GM21576 (cell line): ENCODE data around the gene DCAF12.
"Not testable (repeated sequence)": the region's sequence is repeated elsewhere in the genome, so short reads cannot be mapped to it uniquely, and the experiment has no call there.

Experiments
- ATAC-seq: cut with Tn5 transposase; IDR thresholded peaks from one replicate; pipeline ENCODE4 v1.9.1; 2021; ENCODE audit warnings: mild to moderate bottlenecking, moderate library complexity; ENCODE audit not compliant: unreplicated experiment

The DCAF12 gene

GRCh38 chr9:34126207-34127034, at the start of gene DCAF12:
Gene DCAF12 (minus strand): TSS chr9:34126698. CDS start chr9:34126431, 267 bp downstream.
- peak; percentile 75 for ATAC-seq

- ATAC-seq, result no peak
Observed at GRCh38 chr9:34176089-34176488, 49.6 kb upstream of the DCAF12 start.

GRCh38 chr9:34171753-34172535, 45.4 kb upstream of the DCAF12 start:
- peak; percentile 70 for ATAC-seq

DNA sequence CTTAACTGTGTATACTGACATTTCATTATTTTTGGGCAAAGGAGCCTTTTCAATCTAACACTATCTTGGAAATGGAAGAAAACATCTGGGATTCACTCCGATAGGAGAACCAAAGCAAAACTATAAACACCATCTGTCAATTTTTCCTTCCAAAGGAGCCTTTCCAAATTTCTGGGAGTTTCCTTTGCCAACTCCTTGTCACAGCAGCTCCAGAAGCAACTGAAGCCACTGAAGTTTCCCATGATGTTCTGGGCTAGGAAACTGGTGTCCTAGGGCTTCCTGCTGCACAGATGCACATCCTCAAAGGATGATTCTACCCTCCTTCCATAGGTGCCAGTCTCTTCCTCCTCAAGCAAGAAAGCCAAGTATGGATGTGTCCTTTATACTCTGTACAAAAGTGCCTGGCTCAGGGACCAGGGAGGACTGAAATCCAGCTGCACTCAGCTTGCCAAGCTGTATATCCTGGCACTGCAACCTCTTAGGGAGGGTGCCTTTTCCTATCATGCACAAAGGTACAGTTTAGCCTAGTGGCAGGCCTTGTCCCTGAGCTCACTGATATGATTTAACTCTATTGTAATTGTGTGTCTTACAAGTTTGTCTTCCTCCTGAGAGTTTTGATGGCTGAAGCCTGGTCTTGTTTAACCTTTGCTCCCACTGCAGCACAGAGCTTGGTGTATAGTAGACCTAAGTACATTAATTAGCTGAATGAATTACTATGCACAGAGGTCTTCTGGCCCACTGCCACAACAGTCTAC, 43.9 kb upstream of the DCAF12 start:
- no peak for ATAC-seq

DNA sequence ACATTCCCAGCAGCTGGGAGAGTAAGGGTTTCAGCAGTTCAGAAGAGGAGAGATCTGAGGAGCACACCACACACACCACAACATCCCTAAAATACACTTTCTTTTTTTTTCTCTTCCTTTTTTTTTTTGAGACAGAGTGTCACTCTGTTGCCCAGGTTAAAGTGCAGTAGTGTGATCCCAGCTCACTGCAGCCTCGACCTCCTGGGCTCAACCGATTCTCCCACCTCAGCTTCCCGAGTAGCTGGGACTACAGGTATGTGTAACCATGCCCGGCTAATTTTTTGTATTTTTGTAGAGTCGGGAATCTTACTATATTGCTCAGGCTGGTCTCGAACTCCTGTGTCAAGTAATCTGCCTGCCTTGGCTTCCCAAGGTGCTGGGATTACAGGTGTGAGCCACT, 42.6 kb upstream of the DCAF12 start:
- ATAC-seq, result no peak

GRCh38 chr9:34163434-34163833, 36.9 kb upstream of the DCAF12 start:
- ATAC-seq, result no peak

DNA sequence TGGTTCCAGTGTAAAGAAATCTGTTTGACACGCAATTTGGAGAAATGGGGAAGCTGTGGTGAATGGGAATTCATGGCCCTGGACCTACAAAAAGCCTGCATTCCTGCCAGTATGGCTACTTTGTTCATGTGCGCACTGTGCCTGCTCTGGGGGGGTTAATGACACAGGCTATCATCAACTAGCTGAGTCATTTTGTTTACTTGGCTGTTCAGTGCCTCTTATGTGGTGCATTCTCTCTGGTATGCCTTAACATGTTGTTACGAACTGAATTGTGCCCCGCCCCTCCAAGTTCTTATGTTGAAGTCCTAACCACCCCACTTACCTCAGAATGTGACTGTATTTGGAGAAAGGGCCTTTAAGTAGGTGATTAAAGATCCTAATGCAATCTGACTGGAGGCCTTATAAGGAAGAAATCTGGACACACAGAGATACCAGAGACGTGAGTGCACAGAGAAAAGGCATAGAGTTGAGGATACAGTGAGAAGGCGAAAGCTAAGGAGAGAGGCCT, 31.9 kb upstream of the DCAF12 start:
- no peak for ATAC-seq

DNA sequence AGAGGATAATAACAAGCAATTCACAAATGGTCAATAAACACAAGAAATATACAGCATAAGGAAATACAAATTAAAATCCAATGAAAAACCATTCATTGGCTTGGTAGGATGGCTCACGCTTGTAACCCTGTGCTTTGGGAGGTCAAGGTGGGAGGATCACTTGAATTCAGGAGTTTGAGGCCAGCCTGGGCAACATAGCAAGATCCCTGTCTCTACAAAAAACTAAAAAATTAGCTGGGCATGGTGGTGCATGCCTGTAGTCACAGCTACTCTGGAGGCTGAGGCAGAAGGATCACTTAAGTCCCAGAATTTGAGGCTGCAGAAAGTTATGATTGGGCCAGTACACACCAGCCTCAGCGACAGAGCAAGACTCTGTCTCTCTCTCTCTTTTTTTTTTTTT, 31.4 kb upstream of the DCAF12 start:
- ATAC-seq, result no peak

- no peak for ATAC-seq
Observed at GRCh38 chr9:34157318-34157717, 30.8 kb upstream of the DCAF12 start.

DNA sequence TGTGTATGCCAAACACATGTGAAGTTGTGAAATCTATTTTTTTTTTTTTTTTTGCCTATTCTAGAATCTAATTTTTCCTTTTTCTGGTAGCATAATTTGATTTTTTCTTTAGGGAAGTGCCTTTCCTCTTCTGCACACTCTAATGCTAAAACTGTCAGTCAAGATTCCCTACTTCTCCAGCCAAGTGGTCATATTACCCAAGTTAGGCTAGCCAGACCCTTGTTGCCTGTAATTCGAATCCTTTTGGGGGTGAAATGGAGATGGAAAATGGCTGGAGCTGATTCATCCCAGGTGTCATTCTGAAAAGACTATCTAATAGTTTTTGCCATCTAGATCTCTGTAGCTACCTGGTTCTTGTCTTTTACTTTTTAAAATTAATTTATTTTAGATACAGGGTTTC, 27.6 kb upstream of the DCAF12 start:
- no peak for ATAC-seq

GRCh38 chr9:34151398-34151797, 24.9 kb upstream of the DCAF12 start:
- ATAC-seq, result no peak

GRCh38 chr9:34145165-34145564, 18.7 kb upstream of the DCAF12 start:
- no peak for ATAC-seq

GRCh38 chr9:34143116-34143515, 16.6 kb upstream of the DCAF12 start:
- no peak for ATAC-seq

DNA sequence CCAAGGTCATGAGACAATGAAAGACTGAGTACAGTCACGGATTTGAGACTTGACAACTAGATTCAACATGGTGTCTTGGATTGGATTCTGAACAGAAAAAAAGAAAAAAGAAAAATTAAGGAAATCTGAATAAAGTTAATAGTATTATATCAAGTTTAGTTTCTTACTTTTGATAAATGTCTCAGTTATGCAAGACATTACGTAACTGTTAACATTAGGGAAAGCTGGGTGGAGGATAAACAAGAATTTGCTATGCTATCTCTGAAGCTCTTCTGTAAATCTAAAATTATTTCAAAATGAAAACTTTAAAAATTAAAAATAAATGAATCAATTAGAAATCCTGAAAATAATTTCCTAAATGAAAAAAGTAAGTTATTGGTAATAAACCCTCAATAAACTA, 14.4 kb upstream of the DCAF12 start:
- no peak for ATAC-seq

DNA sequence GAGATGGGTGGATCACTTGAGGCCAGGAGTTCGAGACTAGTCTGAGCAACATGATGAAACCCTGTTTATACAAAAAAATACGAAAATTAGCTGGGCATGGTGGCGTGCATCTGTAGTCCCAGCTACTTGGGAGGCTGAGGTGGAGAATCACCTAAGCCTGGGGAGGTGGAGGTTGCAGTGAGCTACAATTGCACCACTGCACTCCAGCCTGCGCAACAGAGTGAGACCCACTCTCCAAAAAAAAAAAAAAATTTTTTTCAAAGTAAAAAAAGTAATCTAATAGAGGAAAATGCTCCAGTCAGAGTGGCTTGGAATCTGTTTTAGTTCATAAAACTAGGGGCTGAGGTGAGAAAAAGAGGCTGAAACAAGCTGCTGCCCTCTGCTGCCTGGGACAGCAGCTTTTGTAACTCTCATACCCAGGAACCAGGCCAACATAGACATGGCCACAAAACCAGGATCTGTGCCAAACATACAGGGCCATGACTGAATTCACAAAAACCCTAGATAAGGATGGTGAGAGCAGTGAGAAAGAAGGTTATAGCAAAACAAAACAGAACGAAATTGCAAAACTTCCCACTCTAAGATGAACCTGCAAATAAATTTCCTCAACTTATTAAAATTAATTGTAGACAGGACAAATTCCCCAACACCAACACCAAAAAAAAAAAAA, 13.1 kb upstream of the DCAF12 start:
- no peak for ATAC-seq

DNA sequence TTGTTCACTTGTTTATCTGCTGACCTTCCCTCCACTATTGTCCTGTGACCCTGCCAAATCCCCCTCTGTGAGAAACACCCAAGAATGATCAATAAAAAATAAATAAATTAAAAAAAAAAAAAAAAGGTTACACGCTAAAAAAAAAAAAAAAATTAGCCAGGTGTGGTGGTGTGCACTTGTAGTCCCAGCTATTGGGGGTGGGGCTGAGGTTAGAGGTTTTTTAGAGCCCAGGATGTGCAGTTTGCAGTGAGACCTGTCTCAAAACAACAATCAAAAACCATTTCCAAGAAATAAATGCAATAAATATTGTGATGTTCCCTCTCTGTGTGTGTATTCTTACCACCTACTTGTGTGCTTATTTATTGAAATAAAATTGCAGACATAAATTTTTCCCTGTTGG, 12.1 kb upstream of the DCAF12 start:
- ATAC-seq, result not testable (repeated sequence)

- ATAC-seq, result no peak
Observed at GRCh38 chr9:34134521-34134920, 8.0 kb upstream of the DCAF12 start.

- ATAC-seq, result no peak
Observed at GRCh38 chr9:34133436-34133949, 7.0 kb upstream of the DCAF12 start.

DNA sequence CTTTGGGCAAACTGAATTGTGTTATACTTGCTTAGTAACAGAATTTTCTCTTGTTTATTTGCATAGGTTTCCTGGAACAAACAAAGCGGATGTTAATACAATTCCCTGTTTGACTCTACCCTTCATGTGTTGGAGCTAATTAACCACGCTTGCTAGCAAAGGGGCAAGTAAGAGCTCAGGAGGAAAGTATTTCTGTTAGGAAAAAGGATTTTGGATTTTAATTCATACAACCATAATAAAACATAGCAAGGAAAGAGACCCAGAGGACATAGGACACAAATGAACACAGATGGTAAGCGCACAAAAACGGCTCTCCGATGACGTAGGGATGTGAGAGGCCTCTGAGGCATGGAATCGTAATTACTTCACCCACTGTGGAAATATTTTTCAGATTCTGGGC, 5.1 kb upstream of the DCAF12 start:
- ATAC-seq, result no peak
